HCT116 (cell line): ENCODE data around the gene USP10. TPM values are rescaled to one million over a fixed set of nuclear protein-coding genes. Genes with fewer than 3 reads are reported as not detected.

ENCODE experiments used
- ATAC-seq: fragments of 200-7000 bp; cut with Tn5 transposase; 2 replicates; pipeline ENCODE4 v1.9.1; 2020; ENCODE audit warnings: mild to moderate bottlenecking, moderate library complexity
- BruUV-seq: library from RNA; stranded (reverse); fragments of 400-500 nt; replicated peaks from 2 replicates; lab custom pipeline; 2021; lab: Mats Ljungman, UMichigan
- CTCF ChIA-PET: fragments of 300-600 bp; sonication (Branson Sonifier 250); formaldehyde crosslinking; loops from one replicate; lab custom pipeline; 2021; ENCODE audit warnings: antibody characterized with exemption; lab: Charles Lee
- POLR2A ChIA-PET: fragments of 300-600, 350-600 bp; sonication (Branson Sonifier 250); formaldehyde crosslinking; loops from one replicate; lab custom pipeline; 2021; ENCODE audit warnings: antibody characterized with exemption; lab: Charles Lee
- RAD21 ChIA-PET, 2 experiments: fragments of 300-600 bp; sonication (Branson Sonifier 250); formaldehyde crosslinking; loops; one replicate each; lab custom pipeline; 2023; ENCODE audit warnings: low total read pairs in 2 of 2; ENCODE audit not compliant: uncharacterized antibody in 2 of 2, unreplicated experiment in 2 of 2, low non-redundant PET in 1 of 2; lab: Charles Lee
- DNase-seq: peaks from one replicate; pipeline ENCODE4 v3.0.0-alpha.2; 2010; ENCODE audit warnings: low read depth, low spot score
- H2AFZ ChIP-seq: fragments of 200-600 bp; shearing (Covaris generic), sonication (generic); 2 replicates; pipeline ENCODE4 v1.6.1; 2017; ENCODE audit warnings: low read depth, mixed run types, mixed read lengths, antibody characterized with exemption, low read length; ENCODE audit not compliant: poor library complexity, severe bottlenecking
- H3K27ac ChIP-seq: 2 replicates; pipeline ENCODE4 v1.5.1; 2012; ENCODE audit warnings: low read depth, low read length
- H3K27me3 ChIP-seq: fragments of 200-600 bp; sonication (generic); 2 replicates; pipeline ENCODE4 v1.6.1; 2016; ENCODE audit warnings: mixed run types, low read length, mixed read lengths; ENCODE audit not compliant: insufficient read depth
- H3K36me3 ChIP-seq, 2 experiments: fragments of 200-500 bp in 1 of 2; fragments of 200-600 bp in 1 of 2; sonication (Bioruptor generic) in 1 of 2; sonication (generic) in 1 of 2; 2 replicates each; pipeline versions ENCODE4 v1.5.1 to v1.6.1; 2014 to 2016; ENCODE audit warnings: low read length in 2 of 2, inconsistent platforms in 1 of 2, mixed read lengths in 1 of 2, mixed run types in 1 of 2; ENCODE audit not compliant: insufficient read depth in 2 of 2, control insufficient read depth in 1 of 2
- H3K4me1 ChIP-seq, 2 experiments: fragments of 200-600 bp in 1 of 2; sonication (generic) in 1 of 2; 2 replicates each; pipeline versions ENCODE4 v1.5.1 to v1.6.1; 2012 to 2017; ENCODE audit warnings: low read length in 2 of 2, inconsistent platforms in 1 of 2, mild to moderate bottlenecking in 1 of 2, mixed read lengths in 1 of 2, mixed run types in 1 of 2, moderate library complexity in 1 of 2; ENCODE audit not compliant: insufficient read depth in 2 of 2, control insufficient read depth in 1 of 2
- H3K4me2 ChIP-seq: fragments of 200-600 bp; sonication (generic); 2 replicates; pipeline ENCODE4 v1.6.1; 2017; ENCODE audit warnings: mixed run types, low read length, mixed read lengths
- H3K4me3 ChIP-seq, 2 experiments: fragments of 200-600 bp in 1 of 2; sonication (generic) in 1 of 2; replicated peaks in 1 of 2; 2 replicates each; pipeline ENCODE4 v1.5.1; 2011 to 2016; ENCODE audit warnings: low read length in 2 of 2, control low read depth in 1 of 2, low read depth in 1 of 2, mild to moderate bottlenecking in 1 of 2, mixed read lengths in 1 of 2, mixed run types in 1 of 2
- H3K79me2 ChIP-seq: fragments of 200-600 bp; sonication (generic); 2 replicates; pipeline ENCODE4 v1.6.1; 2017; ENCODE audit warnings: mild to moderate bottlenecking, mixed run types, low read length, moderate library complexity, mixed read lengths; ENCODE audit not compliant: insufficient read depth
- H3K9ac ChIP-seq: fragments of 200-600 bp; sonication (generic); 2 replicates; pipeline ENCODE4 v1.6.1; 2016; ENCODE audit warnings: low read length, mixed read lengths
- H3K9me2 ChIP-seq: fragments of 200-600 bp; sonication (generic), shearing (Covaris generic); 2 replicates; pipeline ENCODE4 v1.6.1; 2017; ENCODE audit warnings: mixed run types, mild to moderate bottlenecking, moderate library complexity; ENCODE audit not compliant: insufficient read depth
- H3K9me3 ChIP-seq, 2 experiments: fragments of 200-500 bp in 1 of 2; fragments of 200-600 bp in 1 of 2; sonication (Bioruptor generic) in 1 of 2; sonication (generic) in 1 of 2; 2 replicates each; pipeline ENCODE4 v1.6.1; 2014 to 2017; ENCODE audit warnings: low read length in 2 of 2, mixed read lengths in 2 of 2, inconsistent platforms in 1 of 2, low read depth in 1 of 2, mild to moderate bottlenecking in 1 of 2, mixed run types in 1 of 2, moderate library complexity in 1 of 2; ENCODE audit not compliant: control insufficient read depth in 1 of 2, insufficient read depth in 1 of 2
- H4K20me1 ChIP-seq: fragments of 200-600 bp; sonication (generic), shearing (Covaris generic); 2 replicates; pipeline ENCODE4 v1.6.1; 2017; ENCODE audit warnings: mixed run types, mild to moderate bottlenecking, moderate library complexity; ENCODE audit not compliant: insufficient read depth
- CBX3 ChIP-seq: IDR thresholded peaks from 2 replicates; pipeline ENCODE4 v1.6.1; 2012; ENCODE audit warnings: low read depth
- CEBPB ChIP-seq: IDR thresholded peaks from 2 replicates; pipeline ENCODE4 v1.6.1; 2012; ENCODE audit warnings: low read depth
- EZH2 ChIP-seq: fragments of 200-600 bp; sonication (generic); IDR thresholded peaks from 2 replicates; pipeline ENCODE4 v1.6.1; 2017; ENCODE audit warnings: antibody characterized with exemption, mixed run types
- JUND ChIP-seq: IDR thresholded peaks from 2 replicates; pipeline ENCODE4 v1.6.1; 2012
- POLR2AphosphoS5 ChIP-seq: IDR thresholded peaks from 2 replicates; pipeline ENCODE4 v1.6.1; 2011; ENCODE audit warnings: mild to moderate bottlenecking, low read depth, low read length, moderate library complexity
- RAD21 ChIP-seq: IDR thresholded peaks from 2 replicates; pipeline ENCODE4 v1.6.1; 2012; ENCODE audit warnings: low read depth, mild to moderate bottlenecking
- SP1 ChIP-seq: IDR thresholded peaks from 2 replicates; pipeline ENCODE4 v1.6.1; 2012; ENCODE audit warnings: low read depth
- SRF ChIP-seq: IDR thresholded peaks from 2 replicates; pipeline ENCODE4 v1.6.1; 2012; ENCODE audit warnings: low read depth
- ZBTB33 ChIP-seq: IDR thresholded peaks from 2 replicates; pipeline ENCODE4 v1.6.1; 2011; ENCODE audit warnings: mild to moderate bottlenecking, low read length, moderate library complexity; ENCODE audit not compliant: insufficient replicate concordance; ENCODE audit errors: extremely low read depth
- ZFX ChIP-seq: fragments of 450-650 bp; IDR thresholded peaks from 2 replicates; pipeline ENCODE4 v1.6.1; 2017
- intact Hi-C: fragments of 100-400 bp; cut with micrococcal nuclease; formaldehyde crosslinking; loops from 2 replicates; pipeline ENCODE4 v1.10.0; 2022
- total RNA-seq: library from RNA; stranded (reverse); gene quantifications from one replicate; pipeline ENCODE4 v1.2.1, GENCODE V29; 2021; ENCODE audit not compliant: unreplicated experiment
- TF ChIP-seq, protein P1 (sequence below), 3 experiments: fragments of 200-600 bp in 1 of 3; sonication (generic) in 1 of 3; IDR thresholded peaks in 2 of 3; conservative IDR thresholded peaks in 1 of 3; 2 replicates each; pipeline ENCODE4 v1.5.1; 2012 to 2017; ENCODE audit warnings: low read depth in 2 of 3, low read length in 2 of 3, antibody characterized with exemption in 1 of 3, borderline replicate concordance in 1 of 3, control low read depth in 1 of 3, mild to moderate bottlenecking in 1 of 3, mixed read lengths in 1 of 3, mixed run types in 1 of 3, moderate library complexity in 1 of 3; ENCODE audit not compliant: insufficient read depth in 1 of 3
- TF ChIP-seq, protein P2 (sequence below): IDR thresholded peaks from 2 replicates; pipeline ENCODE4 v1.6.1; 2012; ENCODE audit warnings: low read depth

The USP10 gene
- total RNA-seq, 1 experiment from 2014 or later, result 175 TPM

DNA sequence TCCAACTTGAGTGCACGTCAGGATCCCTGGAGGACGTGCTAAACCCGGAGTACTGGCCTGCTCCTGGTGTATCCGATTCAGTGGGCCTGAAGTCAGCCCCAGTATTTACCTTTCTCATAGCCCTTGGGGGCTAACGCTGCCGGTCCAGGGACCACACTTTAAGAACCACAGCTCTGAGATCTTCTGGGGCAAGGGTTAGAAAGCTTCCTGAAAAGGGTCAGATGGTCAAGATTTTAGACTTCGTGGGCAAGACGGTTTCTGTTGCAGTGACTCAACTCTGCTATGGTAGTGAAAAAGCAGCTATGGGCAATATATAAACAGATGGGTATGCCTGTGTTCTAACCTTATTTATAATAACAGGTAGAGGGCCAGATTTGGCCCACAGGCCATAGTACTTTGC, 14.6 kb upstream of the USP10 start:
- Histone ChIP-seq H3K27me3 (peaks cover 23% of the 10 kb centered on the region; the same call in 1 of the 2 replicates), H3K27ac (no peak overlapping the region), H3K4me1 (peaks cover 0 to 4% of the 10 kb centered on the region in 2 experiments; a peak in 1 of 4 replicates), H2AFZ (no peak overlapping the region), H3K9me2 (no peaks in the 10 kb centered on the region), H3K9ac (no peak overlapping the region), H4K20me1 (no peaks in the 10 kb centered on the region), H3K4me3 (no peak overlapping the region), H3K79me2 (no peaks in the 10 kb centered on the region), H3K9me3 (no peaks in the 10 kb centered on the region), H3K4me2 (no peak overlapping the region), H3K36me3 (no peaks in the 10 kb centered on the region)
- DNase-seq (no peak), ATAC-seq (no peak)
- RAD21 ChIA-PET, result no interaction called here
- CTCF ChIA-PET, result interaction anchor here (1.3 to 5.9 kb wide), 2 partner anchors 12 to 41 kb away, joined by 3 to 34 read pairs; no protein-coding TSS in a partner anchor
- BruUV-seq, result no TSS peak
- POLR2A ChIA-PET, result interaction anchor here (1.1 kb wide), 1 partner anchor 13 kb away, joined by 3 read pairs; no protein-coding TSS in a partner anchor
- TF ChIP-seq CEBPB (no peak), ZBTB33 (no peak), JUND (no peak), EZH2 (no peak), SP1 (no peak), POLR2AphosphoS5 (no peak), SRF (no peak), CBX3 (no peak), ZFX (no peak), RAD21 (no peak)
- TF ChIP-seq, protein P1, sequence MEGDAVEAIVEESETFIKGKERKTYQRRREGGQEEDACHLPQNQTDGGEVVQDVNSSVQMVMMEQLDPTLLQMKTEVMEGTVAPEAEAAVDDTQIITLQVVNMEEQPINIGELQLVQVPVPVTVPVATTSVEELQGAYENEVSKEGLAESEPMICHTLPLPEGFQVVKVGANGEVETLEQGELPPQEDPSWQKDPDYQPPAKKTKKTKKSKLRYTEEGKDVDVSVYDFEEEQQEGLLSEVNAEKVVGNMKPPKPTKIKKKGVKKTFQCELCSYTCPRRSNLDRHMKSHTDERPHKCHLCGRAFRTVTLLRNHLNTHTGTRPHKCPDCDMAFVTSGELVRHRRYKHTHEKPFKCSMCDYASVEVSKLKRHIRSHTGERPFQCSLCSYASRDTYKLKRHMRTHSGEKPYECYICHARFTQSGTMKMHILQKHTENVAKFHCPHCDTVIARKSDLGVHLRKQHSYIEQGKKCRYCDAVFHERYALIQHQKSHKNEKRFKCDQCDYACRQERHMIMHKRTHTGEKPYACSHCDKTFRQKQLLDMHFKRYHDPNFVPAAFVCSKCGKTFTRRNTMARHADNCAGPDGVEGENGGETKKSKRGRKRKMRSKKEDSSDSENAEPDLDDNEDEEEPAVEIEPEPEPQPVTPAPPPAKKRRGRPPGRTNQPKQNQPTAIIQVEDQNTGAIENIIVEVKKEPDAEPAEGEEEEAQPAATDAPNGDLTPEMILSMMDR (IDR thresholded peaks at IDR 0.05 in 2 of 3, conservative IDR thresholded peaks at IDR 0.05 in 1 of 3; ENCODE audit: borderline replicate concordance in 1 of 3, insufficient read depth in 1 of 3, low read depth in 2 of 3, low read length in 2 of 3), result no peak
- TF ChIP-seq, protein P2, sequence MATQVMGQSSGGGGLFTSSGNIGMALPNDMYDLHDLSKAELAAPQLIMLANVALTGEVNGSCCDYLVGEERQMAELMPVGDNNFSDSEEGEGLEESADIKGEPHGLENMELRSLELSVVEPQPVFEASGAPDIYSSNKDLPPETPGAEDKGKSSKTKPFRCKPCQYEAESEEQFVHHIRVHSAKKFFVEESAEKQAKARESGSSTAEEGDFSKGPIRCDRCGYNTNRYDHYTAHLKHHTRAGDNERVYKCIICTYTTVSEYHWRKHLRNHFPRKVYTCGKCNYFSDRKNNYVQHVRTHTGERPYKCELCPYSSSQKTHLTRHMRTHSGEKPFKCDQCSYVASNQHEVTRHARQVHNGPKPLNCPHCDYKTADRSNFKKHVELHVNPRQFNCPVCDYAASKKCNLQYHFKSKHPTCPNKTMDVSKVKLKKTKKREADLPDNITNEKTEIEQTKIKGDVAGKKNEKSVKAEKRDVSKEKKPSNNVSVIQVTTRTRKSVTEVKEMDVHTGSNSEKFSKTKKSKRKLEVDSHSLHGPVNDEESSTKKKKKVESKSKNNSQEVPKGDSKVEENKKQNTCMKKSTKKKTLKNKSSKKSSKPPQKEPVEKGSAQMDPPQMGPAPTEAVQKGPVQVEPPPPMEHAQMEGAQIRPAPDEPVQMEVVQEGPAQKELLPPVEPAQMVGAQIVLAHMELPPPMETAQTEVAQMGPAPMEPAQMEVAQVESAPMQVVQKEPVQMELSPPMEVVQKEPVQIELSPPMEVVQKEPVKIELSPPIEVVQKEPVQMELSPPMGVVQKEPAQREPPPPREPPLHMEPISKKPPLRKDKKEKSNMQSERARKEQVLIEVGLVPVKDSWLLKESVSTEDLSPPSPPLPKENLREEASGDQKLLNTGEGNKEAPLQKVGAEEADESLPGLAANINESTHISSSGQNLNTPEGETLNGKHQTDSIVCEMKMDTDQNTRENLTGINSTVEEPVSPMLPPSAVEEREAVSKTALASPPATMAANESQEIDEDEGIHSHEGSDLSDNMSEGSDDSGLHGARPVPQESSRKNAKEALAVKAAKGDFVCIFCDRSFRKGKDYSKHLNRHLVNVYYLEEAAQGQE, result no peak
- intact Hi-C loops, result no loop called here
